Left lung (tissue), 10 donors: ENCODE data around the gene HNF4A. TPM values are rescaled to one million over a fixed set of nuclear protein-coding genes. Genes with fewer than 3 reads are reported as not detected.
"Not testable (repeated sequence)": the region's sequence is repeated elsewhere in the genome, so short reads cannot be mapped to it uniquely, and the experiment has no call there.

Experiments used
- ATAC-seq: fragments of 200-7000 bp; cut with Tn5 transposase; one replicate; pipeline ENCODE4 v1.9.1; 2020; ENCODE audit warnings: moderate library complexity
- DNase-seq, 4 donors: peaks; one replicate each; pipeline ENCODE4 v3.0.0-alpha.2; 2013 to 2020
- H3K27ac ChIP-seq, 2 donors: fragments of 200-600 bp; sonication (generic) in 1 of 2; one replicate each; pipeline versions ENCODE4 v1.5.0 to v1.8.0; 2020 to 2021
- H3K27me3 ChIP-seq, 2 donors: fragments of 200-600 bp; sonication (generic) in 1 of 2; one replicate each; pipeline versions ENCODE4 v1.5.0 to v1.8.0; 2020 to 2021
- H3K36me3 ChIP-seq, 2 donors: fragments of 200-600 bp; sonication (generic) in 1 of 2; one replicate each; pipeline versions ENCODE4 v1.5.0 to v1.8.0; 2020 to 2021
- H3K4me1 ChIP-seq, 2 donors: fragments of 200-600 bp; one replicate each; pipeline ENCODE4 v1.8.0; 2021
- H3K4me3 ChIP-seq, 2 donors: fragments of 200-600 bp; sonication (generic) in 1 of 2; one replicate each; pipeline versions ENCODE4 v1.5.0 to v1.8.0; 2020 to 2021; ENCODE audit warnings: mild to moderate bottlenecking in 1 of 2
- H3K9me3 ChIP-seq, 2 donors: fragments of 200-600 bp; sonication (generic) in 1 of 2; one replicate each; pipeline versions ENCODE4 v1.5.0 to v1.8.0; 2020 to 2021
- intact Hi-C, 2 donors: fragments of 100-400 bp; cut with DNase I; formaldehyde crosslinking; loops; one replicate each; pipeline versions ENCODE4 v1.11.2 to v1.14.2; 2022
- polyA plus RNA-seq, 6 donors: library from polyadenylated mRNA; unstranded; fragments of 120-200 nt; gene quantifications; one replicate each; pipeline ENCODE4 v1.2.1, GENCODE V29; 2013; ENCODE audit not compliant: insufficient read length in 6 of 6
- total RNA-seq, 2 donors: library from RNA; stranded (reverse); fragmentation: NEBNext Ultra II Directional; extraction: Animal tissue kit (Norgen Biotek cat#: 25700); gene quantifications; one replicate each; pipeline ENCODE4 v1.2.1, GENCODE V29; 2021
- TF ChIP-seq, protein P1 (sequence below), 2 donors: fragments of 200-600 bp; sonication (generic) in 1 of 2; IDR thresholded peaks; one replicate each; pipeline versions ENCODE4 v1.5.0 to v1.8.0; 2021; ENCODE audit warnings: antibody characterized with exemption in 2 of 2
- donor health status: DM: no; HTN: yes; CAD: no.
- donor health status: DM: no; HTN: no; CAD: no.

Gene HNF4A
- total and polyA plus RNA-seq, 8 donors = 0.21 to 3.5 (median 0.96) TPM

DNA sequence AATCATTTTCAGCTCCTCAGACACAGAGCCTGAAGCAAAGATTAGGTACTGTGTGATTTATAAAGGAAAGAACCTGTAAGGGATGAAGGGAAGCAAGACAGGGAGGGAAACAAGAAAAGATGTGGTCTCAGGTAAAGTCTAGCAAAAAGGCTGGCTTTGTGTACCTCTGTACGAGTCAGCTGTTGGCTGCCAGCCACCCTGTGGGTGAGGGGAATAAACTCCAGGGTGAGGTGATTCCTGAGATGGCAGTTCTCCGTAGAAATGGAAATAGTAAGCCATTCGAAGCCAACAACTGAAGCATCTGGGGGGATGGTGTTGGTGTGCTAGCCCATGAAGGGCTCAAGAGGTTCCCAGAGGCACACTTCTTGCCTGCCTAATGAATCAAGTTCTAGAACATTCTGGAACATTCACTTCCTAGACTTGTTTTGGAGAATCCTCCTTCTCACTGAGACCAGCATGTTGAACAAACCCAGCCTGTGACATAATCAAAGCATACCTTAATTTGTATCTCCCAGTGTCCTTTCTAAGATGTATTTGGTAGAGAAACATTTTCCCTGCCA, 109.6 kb downstream of the HNF4A start:
- TF ChIP-seq, protein P1, sequence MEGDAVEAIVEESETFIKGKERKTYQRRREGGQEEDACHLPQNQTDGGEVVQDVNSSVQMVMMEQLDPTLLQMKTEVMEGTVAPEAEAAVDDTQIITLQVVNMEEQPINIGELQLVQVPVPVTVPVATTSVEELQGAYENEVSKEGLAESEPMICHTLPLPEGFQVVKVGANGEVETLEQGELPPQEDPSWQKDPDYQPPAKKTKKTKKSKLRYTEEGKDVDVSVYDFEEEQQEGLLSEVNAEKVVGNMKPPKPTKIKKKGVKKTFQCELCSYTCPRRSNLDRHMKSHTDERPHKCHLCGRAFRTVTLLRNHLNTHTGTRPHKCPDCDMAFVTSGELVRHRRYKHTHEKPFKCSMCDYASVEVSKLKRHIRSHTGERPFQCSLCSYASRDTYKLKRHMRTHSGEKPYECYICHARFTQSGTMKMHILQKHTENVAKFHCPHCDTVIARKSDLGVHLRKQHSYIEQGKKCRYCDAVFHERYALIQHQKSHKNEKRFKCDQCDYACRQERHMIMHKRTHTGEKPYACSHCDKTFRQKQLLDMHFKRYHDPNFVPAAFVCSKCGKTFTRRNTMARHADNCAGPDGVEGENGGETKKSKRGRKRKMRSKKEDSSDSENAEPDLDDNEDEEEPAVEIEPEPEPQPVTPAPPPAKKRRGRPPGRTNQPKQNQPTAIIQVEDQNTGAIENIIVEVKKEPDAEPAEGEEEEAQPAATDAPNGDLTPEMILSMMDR (IDR thresholded peaks at IDR 0.05) = no peak
- peak in 1 of 4 donors; percentile 33 for DNase-seq
- intact Hi-C loops = loop anchor here in 1 of 2 donors (10.0 kb wide), 1 partner anchor 250 kb away; the partner anchor contains the start of gene OSER1
- Histone ChIP-seq H3K9me3 (no peaks in the 10 kb centered on the region), H3K27ac (no peak overlapping the region), H3K4me1 (no peaks in the 10 kb centered on the region), H3K36me3 (no peaks in the 10 kb centered on the region), H3K27me3 (no peaks in the 10 kb centered on the region), H3K4me3 (no peak overlapping the region)
- no peak for ATAC-seq

DNA sequence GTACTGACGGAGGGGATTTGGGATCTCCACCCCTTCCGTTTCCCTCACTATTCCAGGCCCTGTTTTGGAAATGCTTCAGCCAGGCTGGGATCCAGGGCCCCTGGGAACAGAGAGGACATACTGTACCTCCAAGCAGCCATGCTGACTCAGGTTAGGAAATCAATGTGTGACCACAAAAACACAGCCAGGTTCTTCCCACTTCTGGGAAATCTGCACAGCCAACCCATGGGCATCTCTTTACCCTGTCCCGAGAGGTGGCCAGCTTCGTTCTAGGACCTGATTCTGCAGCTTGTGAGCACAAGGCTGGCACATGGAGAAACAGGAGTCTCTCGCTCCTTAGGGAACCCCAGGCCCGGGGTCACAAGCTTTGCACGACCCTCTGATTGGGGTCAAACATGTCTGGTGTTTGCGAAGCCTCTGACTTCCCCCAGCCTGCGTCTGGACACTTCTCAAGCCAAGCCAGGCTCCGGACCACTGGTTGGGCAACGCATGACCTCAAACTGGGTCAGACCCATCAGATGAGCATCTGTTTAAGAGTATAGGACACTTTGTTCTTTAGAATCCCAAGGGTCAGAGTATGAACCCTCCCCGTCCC, 111.9 kb downstream of the HNF4A start:
- TF ChIP-seq, protein P1 (IDR thresholded peaks at IDR 0.05) = no peak
- intact Hi-C loops = loop anchor here in 1 of 2 donors (10.0 kb wide), 1 partner anchor 253 kb away; the partner anchor contains the start of gene OSER1
- no peak for DNase-seq
- no peaks in the 10 kb centered on the region for H3K4me1 ChIP-seq
- no peaks in the 10 kb centered on the region for H3K27me3 ChIP-seq
- no peak overlapping the region for H3K4me3 ChIP-seq
- H3K36me3 ChIP-seq = no peaks in the 10 kb centered on the region
- no peak overlapping the region for H3K27ac ChIP-seq
- ATAC-seq = no peak
- no peaks in the 10 kb centered on the region for H3K9me3 ChIP-seq

DNA sequence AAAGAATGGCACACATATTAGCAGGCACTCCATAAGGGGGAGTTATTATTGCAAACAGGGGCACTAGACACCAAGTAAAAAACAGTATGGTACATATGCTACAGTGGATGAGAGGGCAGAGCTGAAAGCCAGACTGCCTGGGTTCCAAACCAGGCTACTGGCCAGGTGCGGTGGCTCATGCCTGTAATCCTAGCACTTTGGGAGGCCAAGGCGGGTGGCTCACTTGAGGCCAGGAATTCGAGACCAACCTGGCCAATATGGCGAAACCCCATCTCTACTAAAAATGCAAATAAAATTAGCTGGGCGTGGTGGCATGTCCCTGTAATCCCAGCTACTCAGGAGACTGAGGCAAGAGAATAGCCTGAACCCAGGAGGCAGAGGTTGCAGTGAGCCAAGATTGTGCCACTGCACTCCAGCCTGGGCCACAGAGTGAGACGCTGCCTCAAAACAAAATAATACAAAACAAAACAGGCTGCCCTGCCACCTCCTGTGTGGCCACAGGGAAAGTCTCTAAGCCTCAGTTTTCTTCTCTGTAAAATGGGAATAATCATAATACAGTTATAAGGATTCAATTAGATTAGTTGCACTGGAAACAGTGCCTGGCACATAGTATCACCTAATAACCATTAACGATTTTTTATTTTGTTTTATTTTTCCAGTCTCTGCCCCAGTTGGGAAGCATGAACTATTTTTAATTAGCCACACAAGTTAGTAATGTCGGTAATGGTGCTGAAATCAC, 112.7 kb downstream of the HNF4A start:
- H3K27me3 ChIP-seq = no peaks in the 10 kb centered on the region
- intact Hi-C loops = loop anchor here in 1 of 2 donors (10.0 kb wide), 1 partner anchor 253 kb away; the partner anchor contains the start of gene OSER1
- ATAC-seq (no peak), DNase-seq (no peak)
- H3K4me3 ChIP-seq = no peak overlapping the region
- H3K36me3 ChIP-seq = no peaks in the 10 kb centered on the region
- TF ChIP-seq, protein P1 (IDR thresholded peaks at IDR 0.05) = no peak
- H3K9me3 ChIP-seq = no peaks in the 10 kb centered on the region
- no peak overlapping the region for H3K27ac ChIP-seq
- no peaks in the 10 kb centered on the region for H3K4me1 ChIP-seq

DNA sequence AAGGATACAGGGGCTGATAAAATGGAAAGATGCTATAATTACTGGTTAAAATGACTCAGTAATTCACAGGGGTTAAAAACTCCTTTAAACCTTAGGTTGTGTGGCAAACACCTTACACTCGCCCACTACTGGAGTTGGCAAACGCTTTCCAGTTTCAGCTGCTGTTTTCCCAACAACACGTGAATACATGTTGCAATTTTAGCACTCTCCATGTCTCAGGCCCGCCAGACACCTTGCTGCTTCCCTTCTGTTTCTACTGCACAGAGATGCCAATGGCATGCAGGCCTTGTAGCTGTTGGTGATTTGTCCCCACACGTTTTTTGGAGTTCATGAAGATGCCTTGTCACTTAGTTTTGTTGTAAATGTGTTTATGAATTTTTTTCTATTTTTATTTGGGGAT, 114.8 kb downstream of the HNF4A start:
- ATAC-seq (no peak), DNase-seq (no peak)
- H3K27ac ChIP-seq = no peak overlapping the region
- no peaks in the 10 kb centered on the region for H3K27me3 ChIP-seq
- TF ChIP-seq, protein P1 (IDR thresholded peaks at IDR 0.05) = no peak
- intact Hi-C loops = no loop called here
- H3K36me3 ChIP-seq = no peaks in the 10 kb centered on the region
- H3K4me1 ChIP-seq = peaks cover 2 to 5% of the 10 kb centered on the region in 2 donors
- no peak overlapping the region for H3K4me3 ChIP-seq
- H3K9me3 ChIP-seq = no peaks in the 10 kb centered on the region

DNA sequence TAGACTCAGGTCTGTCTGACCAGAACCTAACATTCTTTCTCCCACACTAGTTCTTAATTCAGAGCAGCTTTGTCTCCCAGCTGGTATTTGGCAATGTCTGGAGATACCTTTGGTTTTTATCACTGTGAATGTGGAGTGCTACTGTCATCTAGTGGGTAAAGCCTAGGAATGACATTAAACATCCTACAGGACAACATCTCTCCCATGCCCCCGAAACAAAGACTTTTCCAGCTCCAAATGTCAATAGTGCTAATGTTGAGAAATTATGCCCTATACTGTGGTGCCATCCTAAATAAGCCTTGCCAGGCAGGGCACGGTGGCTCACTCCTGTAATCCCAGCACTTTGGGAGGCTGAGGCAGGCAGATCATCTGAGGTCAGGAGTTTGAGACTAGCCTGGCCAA, 116.0 kb downstream of the HNF4A start:
- intact Hi-C loops = no loop called here
- Histone ChIP-seq H3K9me3 (no peaks in the 10 kb centered on the region), H3K27me3 (no peaks in the 10 kb centered on the region), H3K27ac (no peak overlapping the region), H3K36me3 (no peaks in the 10 kb centered on the region), H3K4me3 (no peak overlapping the region), H3K4me1 (peaks cover 3 to 11% of the 10 kb centered on the region in 2 donors)
- DNase-seq = no peak
- TF ChIP-seq, protein P1 (IDR thresholded peaks at IDR 0.05) = no peak
- no peak for ATAC-seq

DNA sequence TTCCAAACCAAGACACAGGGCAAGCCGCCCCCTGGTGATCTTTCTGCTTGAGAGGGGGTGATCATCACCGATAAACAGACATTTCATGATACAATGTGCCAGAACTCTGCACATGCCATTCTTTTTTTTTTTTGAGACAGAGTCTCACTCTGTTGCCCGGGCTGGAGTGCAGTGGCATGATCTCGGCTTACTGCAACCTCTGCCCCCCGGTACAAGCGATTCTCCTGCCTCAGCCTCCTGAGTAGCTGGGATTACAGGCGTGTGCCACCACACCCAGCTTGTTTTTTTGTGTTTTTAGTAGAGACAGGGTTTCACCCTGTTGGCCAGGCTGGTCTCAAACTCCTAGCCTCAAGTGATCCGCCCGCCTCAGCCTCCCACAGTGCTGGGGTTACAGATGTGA, 116.8 kb downstream of the HNF4A start:
- H3K36me3 ChIP-seq, DNase-seq, H3K4me3 ChIP-seq, ATAC-seq, H3K27me3 ChIP-seq, intact Hi-C loops, H3K27ac ChIP-seq, H3K9me3 ChIP-seq: not testable (repeated sequence)
- peaks cover 3 to 18% of the 10 kb centered on the region in 2 donors for H3K4me1 ChIP-seq
